Measurements from ENCODE around the gene PEX14.

The PEX14 gene

DNA sequence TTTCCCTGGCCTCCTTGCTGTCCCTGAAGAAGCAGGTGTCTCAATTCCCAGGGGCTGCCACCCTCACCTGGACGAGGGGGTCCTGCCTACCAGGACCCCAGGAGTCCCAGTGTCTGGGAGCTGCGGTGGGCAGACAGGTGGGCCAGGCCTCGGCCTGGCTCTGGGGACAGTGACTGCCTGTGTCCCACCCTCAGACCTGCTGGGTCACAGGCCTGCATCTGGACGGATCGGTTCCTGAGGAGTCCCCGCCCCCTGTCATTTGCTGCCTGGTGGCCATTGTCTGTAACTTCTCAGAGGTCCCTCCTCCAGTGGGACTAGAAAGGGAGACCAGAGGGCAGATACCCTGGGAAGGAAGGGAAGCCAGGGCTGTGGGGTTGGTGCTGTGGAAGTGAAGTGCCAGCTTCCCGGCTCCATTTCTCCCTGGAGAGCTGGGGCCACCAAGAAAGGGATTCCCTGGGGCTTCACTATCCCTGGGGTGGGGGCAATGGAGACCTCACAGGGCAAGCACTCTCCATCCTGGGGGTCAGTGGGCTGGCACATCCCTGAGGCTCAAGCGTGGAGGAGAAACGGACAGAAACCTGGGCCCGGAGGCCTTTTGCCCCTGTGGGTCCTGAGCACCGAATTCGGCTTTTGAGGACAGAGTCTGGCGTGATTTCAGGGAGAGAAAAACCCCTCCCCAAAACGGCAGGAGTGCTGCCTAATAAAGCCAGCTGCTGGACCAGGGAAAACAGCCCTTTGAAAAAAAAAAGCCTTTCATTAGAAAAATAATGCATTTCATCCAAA is 157.3 kb downstream of the PEX14 start:
- peak; percentile 72 for DNase-seq (ENCODE audit: low read depth, low spot score)

DNA sequence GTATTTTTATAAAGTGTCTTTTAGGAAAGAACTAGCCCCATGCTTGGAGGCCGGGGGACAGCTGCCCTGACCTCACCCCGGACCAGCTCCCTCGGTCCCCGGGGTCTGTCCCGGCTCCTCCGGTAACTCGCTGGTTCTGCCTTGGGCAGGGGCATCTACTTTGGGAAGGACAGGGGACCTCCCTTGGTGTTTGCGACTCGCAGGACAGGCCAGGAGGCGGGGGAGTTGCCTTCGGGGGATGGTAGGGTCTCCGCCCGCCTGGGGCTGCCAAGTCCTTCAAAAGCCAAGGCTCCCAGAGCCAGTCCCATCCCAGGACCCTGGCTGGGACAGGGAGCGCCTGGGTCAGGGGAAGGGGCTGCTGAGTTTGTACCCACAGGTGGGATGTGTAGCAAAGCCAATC is 157.9 kb downstream of the PEX14 start:
- DNase-seq (ENCODE audit: low read depth, low spot score), result no peak

DNA sequence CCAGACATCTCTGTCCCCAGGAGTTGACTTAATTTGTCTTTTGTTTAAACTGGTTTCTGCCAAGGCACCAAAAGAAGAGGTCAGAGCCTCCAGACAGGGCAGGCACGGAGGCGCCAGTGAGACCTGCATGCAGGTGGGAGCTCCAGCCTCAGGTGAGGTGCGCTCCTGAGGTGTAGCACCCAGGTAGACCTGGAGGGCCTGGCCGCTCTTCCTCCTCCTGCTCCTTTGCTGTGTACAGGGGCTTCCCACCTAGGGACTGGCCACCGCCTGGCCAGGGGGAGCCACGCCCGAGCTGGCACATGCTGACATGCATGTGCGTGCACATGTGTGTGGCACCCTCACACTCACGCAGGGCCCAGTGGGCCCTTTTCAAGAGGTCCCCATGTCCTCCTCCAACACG is 158.7 kb downstream of the PEX14 start:
- no peak for DNase-seq (ENCODE audit: low read depth, low spot score)

DNA sequence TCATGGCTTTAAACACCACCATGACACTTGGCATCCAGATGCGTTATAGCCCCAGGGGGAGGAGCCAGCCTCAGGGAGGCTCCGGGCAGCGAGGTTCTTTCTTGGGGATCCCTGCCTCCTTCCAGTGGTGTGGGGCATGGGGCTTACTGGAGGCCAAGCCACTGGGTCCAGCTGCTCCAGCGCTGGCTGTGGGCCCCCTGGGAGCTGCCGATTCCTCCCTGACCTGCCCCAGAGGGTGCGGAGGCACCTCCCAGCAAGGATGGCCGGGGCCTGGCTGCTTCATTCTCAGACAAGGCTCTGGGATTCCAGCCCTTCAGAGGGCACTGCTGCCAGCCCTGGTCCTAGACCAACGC is 159.3 kb downstream of the PEX14 start:
- no peak for DNase-seq (ENCODE audit: low read depth, low spot score)

DNA sequence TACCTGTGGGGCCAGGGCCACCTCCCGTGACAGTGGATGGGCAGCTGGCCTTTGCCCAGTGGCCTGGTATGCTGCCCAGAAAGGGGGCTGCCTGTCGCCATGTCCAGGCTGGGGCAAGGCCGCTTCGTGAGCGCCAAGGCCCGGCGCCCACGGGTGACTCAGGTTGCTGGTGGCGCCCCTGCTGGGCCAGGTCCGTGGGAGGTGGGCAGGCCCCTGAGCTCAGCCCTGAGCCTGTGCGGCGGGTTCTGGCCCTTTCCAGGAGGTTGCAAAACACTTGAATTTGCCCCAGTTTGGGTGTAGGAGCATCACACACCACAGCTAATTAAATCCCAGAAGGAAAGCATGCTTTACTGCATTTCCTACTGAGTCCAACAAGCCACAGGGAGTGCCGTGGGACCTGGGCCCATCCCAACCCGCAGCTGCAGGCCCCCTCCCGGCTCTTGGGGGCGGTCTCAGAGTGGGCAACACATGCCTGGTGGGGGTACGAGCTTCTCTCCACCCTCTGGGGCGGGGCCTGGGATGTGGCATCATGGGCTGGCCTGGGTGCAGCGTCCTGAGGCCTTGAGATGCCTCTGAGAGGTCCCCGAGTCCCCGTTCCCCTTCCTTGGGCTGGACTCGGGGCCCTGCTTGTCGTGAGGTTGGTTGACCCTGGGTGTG is 159.8 kb downstream of the PEX14 start:
- no peak for DNase-seq (ENCODE audit: low read depth, low spot score)

DNA sequence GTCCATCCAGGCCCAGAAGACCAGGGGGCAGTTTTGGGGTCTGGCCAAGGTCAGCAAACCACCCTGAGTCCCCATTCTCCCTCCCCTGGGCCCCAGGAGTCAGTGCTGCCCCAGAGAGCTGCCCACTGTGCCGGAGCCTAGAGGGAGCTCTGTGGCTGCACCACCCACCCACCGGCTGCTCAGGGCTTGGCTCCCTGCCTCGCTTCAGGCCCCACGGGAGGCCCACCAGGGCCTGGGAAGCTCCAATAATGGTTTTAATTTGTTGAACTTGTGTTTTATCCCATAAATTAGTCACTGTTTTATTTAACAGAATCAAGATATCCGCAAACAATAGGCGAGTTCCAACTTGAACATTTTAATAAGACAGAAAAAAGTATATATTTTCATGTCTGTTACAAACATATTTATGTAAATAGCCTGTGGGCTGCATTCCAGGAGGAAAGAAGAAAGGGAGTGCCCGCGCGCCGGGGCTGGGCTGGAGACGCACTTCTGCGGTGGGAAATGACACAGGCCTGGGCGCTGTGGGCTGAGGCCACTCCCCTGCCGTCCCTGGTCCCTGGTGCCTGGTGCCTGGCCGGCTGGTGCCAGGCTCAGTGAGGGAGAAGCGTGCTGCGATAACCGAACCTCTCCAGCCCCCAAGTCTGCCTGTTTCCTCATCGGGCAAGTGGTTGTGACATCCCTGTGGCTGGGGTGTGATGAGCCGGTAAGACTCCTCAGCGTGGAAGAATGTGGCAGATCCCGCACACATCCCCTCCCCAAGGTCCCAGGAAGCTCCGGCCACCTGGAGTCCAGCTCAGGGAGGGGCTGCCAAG is 160.5 kb downstream of the PEX14 start:
- DNase-seq (ENCODE audit: low read depth, low spot score), result no peak

DNA sequence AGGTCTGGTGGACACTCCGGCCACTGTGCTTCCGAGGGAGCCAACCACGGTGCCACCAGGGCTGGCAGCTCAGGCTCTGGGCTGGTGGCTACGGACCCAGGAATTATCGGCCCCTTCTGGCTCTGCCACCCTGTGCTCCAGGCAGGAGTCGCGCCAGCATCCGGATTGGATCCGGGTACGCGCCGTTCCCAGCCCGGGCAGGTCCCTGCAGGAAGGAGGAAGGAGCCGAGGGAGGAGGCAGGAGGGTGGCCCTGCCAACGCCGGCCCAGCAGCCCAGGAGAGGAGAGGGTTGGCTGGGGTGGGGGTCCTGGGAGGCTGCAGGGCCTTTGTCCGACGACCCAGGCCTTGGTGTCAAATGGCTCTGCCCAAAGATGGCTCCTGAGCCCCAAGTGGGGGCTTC is 161.2 kb downstream of the PEX14 start:
- DNase-seq (ENCODE audit: low read depth, low spot score), result no peak

DNA sequence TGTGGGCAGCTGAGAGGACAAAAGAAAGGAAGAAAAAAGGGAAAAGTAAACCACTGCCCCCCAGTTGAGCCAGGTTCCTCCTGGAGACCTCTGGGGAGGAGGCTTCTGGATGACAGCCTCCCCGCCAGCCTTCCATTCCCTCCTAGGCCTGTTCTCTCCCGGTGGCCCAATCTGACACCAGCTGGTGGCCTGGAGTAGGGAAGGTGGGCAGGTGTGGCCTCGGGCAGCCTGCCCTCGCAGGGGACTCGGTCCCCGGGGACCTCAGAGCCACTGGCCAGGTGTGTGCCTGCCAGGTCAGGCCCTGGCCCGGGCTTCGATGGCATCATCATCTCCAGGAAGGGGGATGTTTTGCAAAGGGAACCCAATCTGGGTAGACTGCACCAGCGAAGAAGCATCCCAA is 162.7 kb downstream of the PEX14 start:
- DNase-seq (ENCODE audit: low read depth, low spot score), result no peak

DNA sequence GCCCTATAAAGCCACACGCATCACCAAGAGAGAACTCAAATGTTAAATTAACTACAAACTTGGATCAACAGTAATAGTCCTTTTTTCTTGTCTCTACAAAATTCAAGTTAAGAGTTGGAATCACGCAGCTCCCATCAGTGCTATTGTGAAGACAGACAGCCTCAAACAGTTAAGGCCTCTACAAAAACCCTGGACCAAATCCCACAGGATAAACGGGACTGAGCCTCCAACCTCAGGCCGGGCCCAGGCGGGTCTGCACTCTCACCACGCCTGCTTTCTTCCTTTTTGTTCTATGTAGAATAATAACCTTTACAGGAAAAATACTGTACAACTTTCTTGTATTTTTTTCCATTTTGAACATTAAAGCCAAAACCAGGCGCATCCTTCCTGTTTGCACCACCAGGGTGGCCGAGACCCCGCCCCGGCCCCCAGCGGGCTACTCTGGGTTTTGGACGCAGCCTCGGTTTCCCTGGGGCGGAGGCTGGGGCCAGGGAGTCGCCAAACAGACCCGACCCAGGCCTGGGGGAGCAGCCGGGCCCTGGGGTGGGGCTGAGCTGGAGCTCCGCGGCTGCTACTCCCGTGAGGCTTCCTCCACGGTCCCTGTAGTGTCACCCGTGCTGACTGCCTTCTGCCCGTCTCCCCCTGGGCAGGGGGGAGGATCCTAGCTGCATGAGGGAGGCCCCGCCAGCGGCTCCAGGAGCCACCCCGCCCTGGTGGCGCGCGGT is 163.2 kb downstream of the PEX14 start:
- DNase-seq (ENCODE audit: low read depth, low spot score), result no peak

DNA sequence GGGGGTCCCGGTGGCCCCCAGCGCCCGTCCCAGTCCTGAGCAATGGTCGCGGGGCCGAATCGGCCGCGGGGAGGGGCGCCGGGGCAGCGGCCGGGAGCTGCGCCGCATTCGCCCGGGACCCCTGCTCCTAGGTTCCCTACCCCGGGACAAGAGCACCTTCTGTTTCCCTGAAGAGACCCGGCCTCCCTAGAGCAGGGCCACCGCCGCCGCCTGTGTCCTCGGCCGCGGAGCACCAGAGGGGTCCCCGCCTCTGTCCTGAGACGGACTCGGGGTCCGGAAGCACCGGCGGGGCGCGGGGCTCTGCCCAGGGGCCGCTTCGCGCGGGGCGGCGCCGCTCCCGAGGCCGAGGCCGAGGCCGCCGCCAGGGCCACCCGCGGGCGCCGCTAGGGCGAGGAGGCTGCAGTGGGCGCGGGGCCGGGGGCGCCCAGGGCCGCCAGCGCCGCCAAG is 163.8 kb downstream of the PEX14 start:
- DNase-seq (ENCODE audit: low read depth, low spot score), result no peak

DNA sequence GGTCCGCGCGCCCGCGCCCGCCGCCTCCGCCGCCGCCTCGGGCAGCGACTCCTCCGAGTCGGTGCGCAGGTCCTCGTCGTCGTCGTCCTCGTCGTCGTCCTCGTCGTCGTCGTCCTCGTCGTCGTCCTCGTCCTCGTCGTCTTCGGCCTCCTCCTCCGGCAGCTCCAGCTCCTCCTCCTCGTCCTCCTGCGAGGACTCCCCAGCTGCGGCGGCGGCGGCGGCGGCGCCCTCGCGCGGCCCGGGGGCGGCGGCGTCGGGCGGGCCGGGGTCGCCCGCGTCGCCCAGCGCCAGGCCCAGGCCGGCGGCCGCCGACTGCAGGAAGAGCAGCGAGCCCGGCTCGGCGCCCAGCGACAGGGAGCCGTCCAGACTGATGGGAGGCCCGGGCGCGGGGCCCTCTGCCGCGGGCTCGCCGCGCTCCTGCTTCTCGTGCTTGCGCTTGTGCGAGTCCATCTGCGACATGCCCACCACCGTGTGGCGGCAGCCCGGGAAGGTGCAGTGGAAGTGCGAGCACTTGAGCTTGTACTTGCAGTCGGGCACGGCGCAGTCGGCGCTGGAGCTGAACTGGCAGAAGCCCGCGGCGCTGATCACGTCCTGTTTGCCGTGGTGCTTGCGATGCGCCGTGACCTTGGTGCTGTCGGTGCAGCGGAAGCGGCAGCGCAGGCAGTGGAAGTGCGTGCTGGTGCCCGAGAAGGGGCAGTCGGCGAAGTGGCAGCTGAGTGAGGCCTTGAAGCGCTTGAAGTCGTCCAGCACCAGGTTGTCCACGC is 164.4 kb downstream of the PEX14 start:
- DNase-seq (ENCODE audit: low read depth, low spot score), result peak; percentile 61

DNA sequence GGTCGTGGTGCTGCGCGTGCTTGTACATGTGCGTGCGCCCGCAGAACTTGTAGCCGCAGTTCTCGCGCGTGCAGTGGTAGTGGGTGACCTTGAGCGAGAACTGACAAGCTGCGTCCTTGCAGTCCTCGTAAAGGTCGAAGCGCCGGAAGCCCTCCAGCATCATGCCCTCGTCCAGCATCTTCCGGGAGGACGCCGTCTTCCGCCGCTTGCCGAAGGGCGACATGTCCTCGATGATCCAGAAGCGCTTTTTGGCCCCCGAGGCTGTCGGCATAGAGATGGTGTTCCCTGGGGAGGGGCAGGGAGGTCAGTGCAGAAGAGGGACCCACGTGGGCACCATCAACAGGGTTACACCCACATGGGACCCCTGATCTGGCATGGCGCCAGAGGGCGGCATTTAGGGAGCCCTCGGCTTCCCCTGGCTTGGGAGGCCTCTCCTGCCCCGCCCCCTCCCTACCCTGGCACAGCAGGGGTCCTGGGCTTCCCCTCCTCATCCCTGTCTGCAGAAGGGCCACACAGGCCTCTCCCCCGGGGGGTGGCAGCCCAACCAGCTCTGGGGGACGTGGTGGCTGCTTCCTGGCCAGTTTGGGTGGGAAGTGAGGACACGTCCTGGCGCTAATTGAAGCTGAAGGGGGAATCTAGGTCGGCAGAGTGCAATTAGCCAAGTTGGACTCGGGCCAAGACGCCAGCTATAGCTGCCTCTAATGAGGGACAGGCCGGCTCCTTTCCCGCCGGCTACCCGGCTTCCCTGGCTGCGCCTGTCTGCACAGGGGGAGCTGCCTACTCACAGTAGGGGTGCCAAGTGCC is 165.2 kb downstream of the PEX14 start:
- peak; percentile 66 for DNase-seq (ENCODE audit: low read depth, low spot score)

DNA sequence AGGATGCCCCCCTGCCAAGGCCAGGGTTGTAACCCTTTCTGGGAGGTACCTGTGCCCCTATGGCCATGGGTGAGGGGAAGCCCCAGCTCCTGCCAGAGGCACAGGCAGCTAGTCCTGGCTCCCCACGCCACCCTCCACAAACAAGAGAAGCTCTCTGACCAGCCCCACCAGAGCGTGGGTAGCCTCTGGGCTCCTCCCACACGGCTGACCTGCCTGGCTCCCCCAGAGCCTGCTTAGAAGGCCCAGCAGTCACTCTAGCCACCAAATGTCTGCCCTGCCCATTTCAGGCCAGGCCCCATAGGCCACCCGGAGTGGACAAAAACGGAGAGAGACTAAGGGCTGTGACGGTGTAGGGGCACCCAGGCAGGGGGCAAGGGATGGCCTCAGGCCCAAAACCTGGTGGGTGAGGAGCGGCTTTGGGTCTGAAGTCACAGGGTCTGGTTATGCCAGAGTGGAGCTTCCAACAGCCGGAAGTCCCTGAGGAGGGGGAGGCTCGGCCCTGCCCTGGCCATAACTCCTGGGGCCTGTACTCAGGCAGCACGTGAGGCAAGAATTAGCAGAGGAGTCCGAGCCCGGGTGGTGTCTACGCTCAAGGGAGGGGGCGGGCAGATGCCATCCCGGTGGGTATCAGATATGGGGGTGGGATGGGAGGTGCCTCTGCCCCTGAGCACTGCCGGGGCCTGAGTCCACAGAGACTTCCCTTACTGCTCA is 166.2 kb downstream of the PEX14 start:
- DNase-seq (ENCODE audit: low read depth, low spot score), result no peak

DNA sequence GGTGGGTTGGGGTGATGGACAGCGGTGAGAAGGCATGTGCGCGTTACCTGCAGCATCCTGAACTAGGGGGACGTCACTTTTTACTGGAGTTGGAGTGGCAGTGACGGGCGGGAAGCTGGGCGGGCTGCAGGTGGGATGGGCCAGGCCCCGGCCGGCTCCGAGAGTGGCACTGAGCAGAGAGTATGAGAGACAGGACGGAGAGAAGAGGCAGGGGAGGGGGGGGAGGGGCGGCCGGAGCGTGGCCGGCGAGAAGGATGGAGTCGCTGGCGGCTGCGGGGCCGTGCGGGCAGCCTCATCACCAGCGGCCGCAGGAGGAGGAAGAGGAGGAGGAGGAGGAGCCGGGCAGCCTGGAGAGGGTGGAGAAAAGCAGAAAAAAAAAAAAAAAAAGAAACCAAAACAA is 167.2 kb downstream of the PEX14 start:
- no peak for DNase-seq (ENCODE audit: low read depth, low spot score)

DNA sequence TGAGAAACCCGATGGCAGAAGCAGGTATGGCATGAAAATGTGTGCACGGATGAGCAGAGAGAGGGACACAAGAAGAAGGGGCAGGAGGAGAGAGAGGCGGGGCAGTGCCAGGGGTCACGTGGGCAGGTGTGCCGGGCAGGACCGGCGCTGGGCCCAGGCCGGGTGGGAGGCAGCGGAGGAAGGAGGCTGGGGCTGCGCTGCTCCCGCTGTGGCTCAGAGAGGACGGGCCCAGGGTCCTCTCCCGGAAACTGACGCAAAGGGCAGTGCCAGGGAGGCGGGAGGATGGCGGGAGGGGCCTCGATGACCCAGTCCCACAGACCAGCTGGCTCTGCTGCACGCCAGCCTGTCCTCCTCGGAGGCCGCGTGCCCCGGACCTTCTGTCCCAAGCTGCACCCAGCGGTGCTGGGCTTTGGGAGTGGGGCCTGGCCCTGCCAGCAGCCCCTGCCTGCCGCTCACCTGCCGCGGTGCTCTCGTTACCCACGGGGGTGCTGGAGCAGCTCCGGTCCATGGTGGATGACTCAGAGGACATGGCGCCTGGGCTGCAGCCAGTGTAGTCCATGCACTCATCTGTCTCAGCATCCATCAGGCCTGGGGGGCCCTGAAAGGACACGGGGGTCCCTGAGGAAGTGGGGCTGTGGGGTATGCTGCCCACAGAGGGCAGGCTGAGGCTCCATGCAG is 167.8 kb downstream of the PEX14 start:
- no peak for DNase-seq (ENCODE audit: low read depth, low spot score)

DNA sequence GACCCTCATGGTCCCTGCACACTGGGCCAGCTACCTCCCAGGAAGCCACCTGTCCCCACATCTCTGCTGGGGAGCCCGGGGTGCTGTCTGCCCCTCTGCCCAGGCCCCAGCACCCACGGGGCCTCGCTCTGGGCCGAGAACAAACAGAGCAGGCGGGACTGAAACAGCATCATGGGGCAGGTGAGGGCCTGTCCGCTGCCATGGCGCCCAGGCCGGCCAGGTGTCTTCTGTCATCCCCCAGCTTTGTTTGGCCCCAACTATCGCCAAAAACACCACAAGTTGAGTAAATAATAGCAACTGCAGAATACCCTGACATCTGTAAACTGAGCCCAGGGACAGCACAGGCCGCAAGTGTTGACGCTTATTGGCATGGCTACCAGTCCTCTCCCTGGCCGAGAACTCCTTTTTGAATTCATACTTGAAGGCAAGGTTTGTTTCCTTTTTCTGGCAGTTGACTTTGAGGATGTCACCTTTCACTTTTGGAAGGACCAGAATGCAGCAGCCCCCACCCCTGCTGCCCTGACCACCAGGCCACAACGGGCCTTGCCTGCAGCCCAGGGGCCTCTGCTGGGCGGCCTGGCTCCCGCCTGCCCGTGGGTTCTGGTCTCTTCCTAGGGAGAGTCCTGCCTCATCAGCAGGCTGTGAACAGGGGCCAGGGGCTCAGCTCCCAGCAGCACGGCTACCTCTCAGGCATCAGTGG is 169.0 kb downstream of the PEX14 start:
- no peak for DNase-seq (ENCODE audit: low read depth, low spot score)

DNA sequence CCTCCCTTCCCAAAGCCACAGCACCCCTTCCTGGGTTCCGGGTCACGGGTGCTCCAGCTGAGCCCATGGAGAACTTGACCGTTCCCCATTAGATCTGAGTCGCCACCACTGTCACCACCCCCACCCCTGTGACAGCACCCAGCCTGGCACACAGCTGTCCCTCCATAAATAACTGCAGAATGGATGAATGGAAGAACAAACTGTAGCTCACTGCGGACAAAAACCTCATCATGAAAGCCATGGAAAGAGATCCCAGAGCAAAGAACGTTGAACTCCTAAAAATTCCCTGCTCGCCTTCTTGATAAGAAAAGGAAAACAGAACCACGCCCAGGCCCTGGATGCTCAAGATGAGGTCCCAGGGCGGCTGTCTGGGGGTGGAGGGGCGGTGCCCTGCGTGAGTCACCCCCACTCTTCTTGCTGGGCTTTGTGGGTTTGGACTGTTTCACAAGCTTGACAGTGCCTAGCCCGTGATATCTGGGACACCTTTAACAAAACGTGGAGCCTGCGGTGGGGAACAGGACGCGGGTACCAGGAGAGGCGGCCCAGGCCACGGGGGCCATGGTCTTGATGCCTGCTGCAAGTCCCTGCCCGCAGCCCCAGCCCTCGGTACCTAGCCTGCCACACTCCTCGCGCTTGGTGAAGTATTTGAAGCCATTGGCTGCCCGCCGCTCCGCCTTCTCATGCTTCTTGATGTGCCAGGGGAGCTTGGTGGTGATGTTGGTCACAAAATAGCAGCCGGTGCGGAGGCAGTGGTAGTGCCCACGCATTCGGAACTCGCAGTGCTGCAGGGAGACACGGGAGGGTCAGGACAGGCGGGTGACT is 169.8 kb downstream of the PEX14 start:
- no peak for DNase-seq (ENCODE audit: low read depth, low spot score)

Measured in ELF-1 (cell line).